K562 (cell line): ENCODE data around the gene CDKL5.

Experiments
- FOS ChIP-seq: IDR thresholded peaks from 3 replicates; pipeline ENCODE4 v1.6.1; 2011; ENCODE audit not compliant: insufficient read length; ENCODE audit errors: extremely low read depth
- HDAC6 ChIP-seq: IDR thresholded peaks from 2 replicates; pipeline ENCODE4 v1.6.1; 2012; ENCODE audit warnings: low read depth, mild to moderate bottlenecking, control low read depth, inconsistent platforms, low read length, moderate library complexity
- TAF1 ChIP-seq: IDR thresholded peaks from 2 replicates; pipeline ENCODE4 v1.6.1; 2011; ENCODE audit warnings: mild to moderate bottlenecking, low read length, moderate library complexity; ENCODE audit not compliant: insufficient read depth, control insufficient read depth, severe bottlenecking; ENCODE audit errors: extremely low read depth
- TRIM28 ChIP-seq: fragments of 450-650 bp; IDR thresholded peaks from 2 replicates; pipeline ENCODE4 v1.6.1; 2017
- ZBTB33 ChIP-seq: sonication (generic); formaldehyde crosslinking; IDR thresholded peaks from 2 replicates; pipeline ENCODE4 v1.8.1; 2023; ENCODE audit warnings: mild to moderate bottlenecking, missing genetic modification reagents

- TF ChIP-seq TAF1 (no peak), TRIM28 (no peak), ZBTB33 (no peak), HDAC6 (no peak), FOS (no peak)
These were observed 154.1 kb downstream of the CDKL5 start for GRCh38 chrX:18579495-18579894.
